Thoracic aorta (tissue), 2 donors: ENCODE measurements around the gene TLR9. TPM values are rescaled to one million over a fixed set of nuclear protein-coding genes. Genes with fewer than 3 reads are reported as not detected.

ENCODE experiments used
- ATAC-seq: fragments of 150-250 bp; one replicate; pipeline ENCODE4 v1.8.0; 2017; ENCODE audit warnings: low read depth; ENCODE audit not compliant: insufficient number of reproducible peaks, low FRiP score
- DNase-seq: peaks from one replicate; pipeline ENCODE4 v3.0.0-alpha.2; 2020; ENCODE audit warnings: low spot score
- H3K27ac ChIP-seq, 2 donors: fragments of 200-600 bp; sonication (generic); 1 replicate in 1 of 2; 2 replicates in 1 of 2; pipeline ENCODE4 v1.5.1; 2016; ENCODE audit warnings: mild to moderate bottlenecking in 2 of 2, moderate library complexity in 2 of 2
- H3K27me3 ChIP-seq: fragments of 200-600 bp; sonication (generic); replicated peaks from 2 replicates; pipeline ENCODE4 v1.6.0; 2016; ENCODE audit warnings: mild to moderate bottlenecking; ENCODE audit not compliant: insufficient read depth
- H3K36me3 ChIP-seq: fragments of 200-600 bp; sonication (generic); one replicate; pipeline ENCODE4 v1.5.1; 2016
- H3K4me1 ChIP-seq, 2 donors: fragments of 200-600 bp; sonication (generic); 1 replicate in 1 of 2; 2 replicates in 1 of 2; pipeline versions ENCODE4 v1.5.1 to v1.6.0; 2016; ENCODE audit warnings: low read depth in 2 of 2, mild to moderate bottlenecking in 1 of 2; ENCODE audit not compliant: control insufficient read depth in 1 of 2
- H3K4me3 ChIP-seq: fragments of 200-600 bp; sonication (generic); 2 replicates; pipeline ENCODE4 v1.5.1; 2016; ENCODE audit warnings: mild to moderate bottlenecking
- H3K9me3 ChIP-seq: fragments of 200-600 bp; sonication (generic); 2 replicates; pipeline ENCODE4 v1.5.1; 2016
- CTCF ChIP-seq: fragments of 200-600 bp; sonication (generic); IDR thresholded peaks from one replicate; pipeline ENCODE4 v1.5.1; 2019; ENCODE audit warnings: antibody characterized with exemption
- total RNA-seq, 2 donors: library from RNA; depleted of rRNA; stranded (reverse); fragments of >200 nt; gene quantifications; one replicate each; pipeline versions ENCODE4 v1.1.0 to v1.2.3, GENCODE V29; 2016

Gene TLR9
- total RNA-seq, 2 donors from 2014 or later: not detected

DNA sequence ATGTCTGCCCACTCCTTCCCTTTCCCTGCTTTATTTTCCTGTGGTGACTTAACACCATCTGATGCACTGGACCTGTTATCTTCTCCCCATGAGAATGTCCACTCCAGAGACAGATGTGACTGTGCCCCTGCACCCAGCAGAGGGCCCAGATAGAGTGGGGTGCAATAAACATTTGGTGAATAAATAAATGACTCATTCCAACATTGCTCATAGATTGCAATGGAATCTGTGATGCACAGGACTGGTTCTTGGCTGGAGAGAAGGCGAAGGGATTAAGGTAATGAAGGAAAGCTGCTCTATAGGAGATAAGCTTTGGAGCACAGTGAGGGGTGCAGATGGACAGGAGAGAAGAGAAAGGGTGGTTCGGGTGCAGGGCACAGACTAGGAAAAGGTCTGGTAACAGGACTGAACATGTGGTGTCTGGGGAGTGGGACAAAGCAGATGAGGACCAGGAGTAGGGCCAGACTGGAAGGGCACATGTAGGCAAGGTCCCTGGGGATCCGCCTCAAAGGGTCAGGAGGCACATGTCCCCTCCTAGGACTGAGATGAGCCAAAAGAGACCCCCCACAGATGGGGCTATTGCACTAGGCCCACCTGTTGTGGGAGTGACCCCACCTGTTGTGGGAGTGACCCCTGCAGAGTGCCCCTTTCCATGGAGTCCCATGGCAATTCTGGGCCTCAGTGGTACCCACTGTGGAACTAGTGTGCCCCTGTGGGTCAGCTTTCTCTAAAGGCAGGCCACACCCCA lies 53.8 kb downstream of the TLR9 start:
- DNase-seq: no peak

More for the DNA sequence above, 53.8 kb downstream of the TLR9 start:
- H3K4me1 ChIP-seq: no peaks in the 10 kb centered on the region
- no peaks in the 10 kb centered on the region for H3K36me3 ChIP-seq
- no peaks in the 10 kb centered on the region for H3K27me3 ChIP-seq
- H3K9me3 ChIP-seq: no peaks in the 10 kb centered on the region
- ATAC-seq: no peak
- H3K27ac ChIP-seq: no peak overlapping the region
- TF ChIP-seq CTCF: no peak
- H3K4me3 ChIP-seq: no peak overlapping the region

Other genes starting within 250 kb of the TLR9 start
- gene ACY1, start 242.1 kb downstream of the TLR9 start, total RNA-seq: 10 to 100 TPM in 1 of 2 donors, 1 to 10 TPM in 1; 6.1 to 12.3 TPM
- gene RPL29, start 229.8 kb downstream of the TLR9 start, total RNA-seq: 100 to 1,000 TPM; 642 to 718 TPM
- 10 to 100 TPM; 41.1 to 42.2 TPM for gene DUSP7, start 169.1 kb downstream of the TLR9 start, total RNA-seq
- gene POC1A, start 71.2 kb downstream of the TLR9 start, total RNA-seq: 1 to 10 TPM in 1 of 2 donors, not detected in 1; 8.1 TPM
- 10 to 100 TPM; 28.4 to 33.3 TPM for gene ALAS1, start 27.5 kb downstream of the TLR9 start, total RNA-seq
- 10 to 100 TPM; 52.2 to 69.2 TPM for gene TWF2, start 13.5 kb upstream of the TLR9 start, total RNA-seq
- 10 to 100 TPM; 41.6 to 51.9 TPM for gene PPM1M, start 20.1 kb upstream of the TLR9 start, total RNA-seq
- 10 to 100 TPM; 44.5 to 66.2 TPM for gene WDR82, start 53.0 kb upstream of the TLR9 start, total RNA-seq
- gene GLYCTK, start 62.2 kb upstream of the TLR9 start, total RNA-seq: 10 to 100 TPM; 14.1 to 14.2 TPM
- 10 to 100 TPM; 14.6 to 21.0 TPM for gene DNAH1, start 90.7 kb upstream of the TLR9 start, total RNA-seq
- 10 to 100 TPM; 55.1 to 67.2 TPM for gene BAP1, start 184.4 kb upstream of the TLR9 start, total RNA-seq
- 1 to 10 TPM; 5.9 to 7.6 TPM for gene PHF7, start 185.0 kb upstream of the TLR9 start, total RNA-seq
- gene SEMA3G, start 219.5 kb upstream of the TLR9 start, total RNA-seq: 10 to 100 TPM; 16.8 to 18.1 TPM
- 1 to 10 TPM; 1.5 to 3.0 TPM for gene TNNC1, start 228.4 kb upstream of the TLR9 start, total RNA-seq
- 100 to 1,000 TPM in 1 of 2 donors, 10 to 100 TPM in 1; 95.9 to 124 TPM for gene NISCH, start 230.0 kb upstream of the TLR9 start, total RNA-seq